DMS 273 treated with DMSO at 0.1 percent for 48 hours (cell line): Measurements from ENCODE around the gene WNT3A.

Experiments used
- DNase-seq: peaks from one replicate; lab custom pipeline; 2025; lab: John Stamatoyannopoulos, UW

The WNT3A gene

DNA sequence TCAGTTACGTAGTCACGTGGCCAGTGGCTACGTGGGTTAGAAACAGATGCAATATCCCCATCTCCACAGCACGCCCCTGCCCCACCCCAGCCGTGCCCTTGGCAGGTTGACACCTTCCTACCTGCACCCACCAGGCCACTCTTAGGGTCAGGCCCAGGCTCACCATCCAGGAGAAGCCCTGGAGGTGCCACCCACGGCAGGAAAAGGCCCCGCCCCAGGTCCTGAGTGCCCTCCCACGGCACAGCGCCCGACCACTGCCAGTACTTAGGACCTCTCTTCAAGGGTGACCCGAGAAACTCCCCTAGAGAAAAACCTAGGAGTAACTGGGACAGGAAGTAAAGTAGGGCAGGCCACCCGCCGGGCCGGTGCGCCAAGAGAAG, 94.8 kb downstream of the WNT3A start:
- DNase-seq, result no peak

DNA sequence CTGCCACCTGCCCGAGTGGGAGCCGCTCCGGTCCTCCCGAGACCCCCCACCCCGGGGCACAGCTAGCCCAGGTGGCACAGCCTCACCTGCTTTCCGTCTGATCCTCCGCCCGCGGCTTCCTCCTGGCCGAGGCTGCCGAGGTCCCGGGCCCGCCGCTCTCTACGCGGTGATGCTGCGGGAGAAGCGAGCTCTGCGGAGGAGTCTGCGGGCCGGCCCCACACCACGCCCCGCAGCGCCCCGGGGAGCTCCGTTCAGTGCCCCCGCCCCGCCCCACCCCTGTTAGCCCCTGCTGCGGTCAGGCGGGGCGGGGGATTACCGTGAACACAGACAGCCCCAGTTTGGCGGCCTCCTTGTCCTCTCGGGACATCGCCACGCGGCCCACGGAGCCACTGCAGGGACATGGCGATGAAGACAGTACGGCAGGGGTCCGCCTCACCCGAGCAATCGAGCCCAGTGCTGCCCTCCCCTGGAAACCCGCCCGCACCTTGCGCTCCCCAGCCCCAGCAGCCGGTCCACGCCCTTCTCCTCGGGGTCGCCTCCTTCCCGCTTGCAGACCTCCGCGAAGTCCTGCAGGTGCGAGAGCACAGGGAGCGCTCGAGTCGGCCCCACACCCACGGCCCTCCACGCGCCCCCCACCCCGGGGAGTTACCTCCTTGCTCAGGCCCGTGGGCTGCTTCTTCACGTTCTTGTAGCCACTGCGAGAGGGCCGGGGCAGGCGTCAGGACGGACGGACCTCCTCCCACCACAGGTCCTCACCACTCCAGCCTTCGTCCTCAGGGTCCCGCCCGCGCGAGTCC, 95.4 kb downstream of the WNT3A start:
- DNase-seq, result no peak

DNA sequence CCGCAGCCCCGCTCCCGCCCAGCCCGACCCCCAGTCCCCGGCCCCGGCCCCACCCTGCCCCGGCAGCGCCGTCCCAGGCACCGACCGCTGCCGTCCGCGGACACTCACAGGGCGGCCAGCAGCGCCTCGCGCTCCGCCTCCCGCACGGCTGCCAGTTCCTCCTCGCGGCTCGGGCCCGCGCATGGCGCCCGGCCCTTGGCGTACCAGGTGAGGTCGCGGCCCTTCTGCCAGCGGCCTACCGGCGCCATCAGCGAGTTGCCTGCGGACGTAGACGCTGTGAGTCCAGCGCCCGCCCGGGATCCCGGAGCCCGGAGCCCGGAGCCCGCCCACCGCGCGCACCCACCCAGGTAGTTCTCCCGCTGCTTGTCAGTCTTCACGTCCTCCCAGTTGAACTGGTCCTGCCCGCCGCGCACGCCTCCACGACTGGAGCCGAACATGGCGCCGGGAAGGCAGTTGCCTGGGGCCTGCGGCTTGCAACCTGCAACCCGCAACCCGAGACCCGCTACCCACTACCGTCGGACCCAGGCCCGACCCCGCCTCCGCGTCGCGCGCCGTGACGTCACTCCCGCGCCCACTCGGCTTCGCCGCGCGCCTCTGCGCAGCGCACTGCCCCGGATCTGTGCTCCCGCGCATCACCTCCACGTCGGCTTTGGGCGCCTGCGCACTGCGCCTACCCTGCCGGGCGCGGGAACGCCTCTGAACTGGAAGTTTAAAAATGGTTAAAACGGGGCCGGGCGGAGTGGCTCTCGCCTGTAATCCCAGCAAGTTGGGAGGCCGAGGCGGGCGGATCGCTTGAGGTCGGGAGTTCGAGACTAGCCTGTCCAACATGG, 96.2 kb downstream of the WNT3A start, which contains the start of gene C1orf35:
C1orf35 (minus strand) TSS at position 535 of the 830 bp plus-strand sequence; CDS start at position 437, 98 bp downstream.
- peak; percentile 70 for DNase-seq

DNA sequence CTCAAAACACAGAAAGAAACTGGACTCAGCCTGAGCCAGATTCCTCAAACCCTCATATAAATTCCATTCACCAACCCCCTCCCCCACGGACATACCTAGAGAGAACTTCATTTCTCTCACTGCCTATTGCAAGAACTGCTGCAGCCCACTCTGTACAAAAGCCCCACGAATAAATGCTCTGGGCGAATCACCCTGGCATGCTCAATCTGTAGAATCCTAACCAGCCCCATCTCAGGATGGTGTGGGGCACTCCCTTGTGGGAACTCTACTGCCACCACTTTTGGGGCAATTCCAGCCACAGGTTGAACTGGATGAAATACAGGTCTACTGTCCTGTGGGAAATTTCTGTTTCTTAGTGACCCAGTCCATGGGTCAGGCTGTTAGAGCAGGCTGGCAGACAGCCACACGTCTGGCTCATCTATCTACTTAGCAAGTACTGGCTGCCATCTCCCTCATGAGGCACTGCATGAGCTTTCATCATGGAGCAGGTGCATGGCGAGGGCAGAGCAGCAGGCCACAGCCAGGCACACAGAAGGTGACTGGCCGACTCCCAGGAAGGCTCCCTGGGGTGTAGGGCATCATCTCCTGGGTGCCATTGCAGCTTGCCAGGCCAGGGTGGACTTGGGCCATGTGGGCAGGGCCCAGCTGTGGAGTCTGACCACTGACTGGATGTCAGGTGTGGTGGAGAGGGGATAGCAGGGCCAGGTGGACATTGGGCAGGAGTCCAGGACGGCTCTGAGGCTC, 97.9 kb downstream of the WNT3A start:
- DNase-seq, result no peak

DNA sequence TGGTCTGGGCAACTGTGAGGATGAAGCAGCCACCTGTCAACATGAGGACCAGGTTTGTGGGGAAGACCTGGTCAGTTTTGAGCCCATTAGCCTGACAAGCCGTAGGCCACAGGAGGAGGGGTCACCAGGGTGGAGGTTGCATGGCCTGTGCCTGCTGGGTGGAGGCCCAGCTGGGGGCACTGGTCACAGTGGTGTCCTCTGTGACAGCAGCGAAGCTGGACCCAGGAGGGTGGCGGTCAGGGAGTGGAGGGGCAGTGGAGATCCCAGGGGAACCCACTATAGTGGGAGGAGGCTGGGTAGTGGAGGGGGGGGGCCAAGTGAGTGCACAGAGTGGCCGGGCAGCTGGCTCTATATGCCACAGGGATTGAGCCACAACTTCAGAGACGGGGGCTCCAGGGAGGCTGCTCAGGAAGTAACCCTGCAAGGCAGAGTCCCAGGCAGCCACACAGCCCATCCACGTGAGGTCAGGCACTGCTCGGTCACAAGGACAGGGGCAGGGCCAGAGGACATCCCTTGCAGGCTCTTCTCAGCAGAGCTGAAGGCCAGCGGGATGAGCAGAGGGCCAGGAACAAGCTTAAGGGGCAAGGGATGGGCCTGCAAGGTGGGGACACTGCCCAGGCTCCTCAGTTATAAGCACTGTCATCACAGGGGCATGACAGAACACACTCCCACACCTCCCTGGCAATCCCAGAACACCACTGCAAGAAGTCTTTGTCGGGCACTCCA, 98.6 kb downstream of the WNT3A start:
- DNase-seq, result no peak

DNA sequence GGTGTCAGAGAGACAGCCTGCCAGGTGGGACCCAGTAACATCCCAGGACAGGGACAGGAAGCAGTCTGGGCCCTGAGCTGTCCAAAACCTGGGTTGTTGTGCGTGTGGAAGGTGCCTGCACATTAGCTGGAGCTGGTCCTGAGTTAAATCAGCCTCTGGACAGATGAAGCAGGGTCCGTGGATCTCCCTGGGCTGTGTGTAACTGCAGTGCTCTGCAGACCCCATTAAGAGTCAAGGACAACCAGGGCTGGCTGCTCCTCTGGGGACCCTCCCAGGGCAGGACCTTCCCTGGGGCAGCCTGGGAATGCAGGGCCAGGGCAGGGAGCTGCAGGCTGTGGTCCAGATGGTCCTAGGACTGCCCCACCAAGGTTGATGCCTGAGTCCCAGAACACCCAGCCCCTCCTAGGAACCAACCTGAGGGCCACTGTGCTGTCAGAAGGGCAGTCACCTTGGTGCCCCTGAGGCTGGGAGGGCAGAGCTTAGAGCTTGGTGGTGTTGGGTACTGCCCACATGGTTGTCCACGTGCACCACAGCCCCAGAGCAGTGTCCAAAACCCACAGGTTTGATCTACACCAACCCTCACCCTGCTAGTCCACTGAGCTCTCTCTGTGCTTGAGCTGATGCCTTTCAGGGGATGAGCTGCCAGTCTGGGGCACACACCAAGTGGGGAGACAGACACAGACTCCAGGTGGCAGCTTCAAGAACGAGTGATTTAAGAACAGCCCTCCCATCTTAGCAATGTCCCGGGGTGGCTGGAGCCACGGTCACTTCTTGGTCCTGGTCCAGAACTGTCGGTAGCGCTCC, 99.4 kb downstream of the WNT3A start:
- DNase-seq, result no peak

DNA sequence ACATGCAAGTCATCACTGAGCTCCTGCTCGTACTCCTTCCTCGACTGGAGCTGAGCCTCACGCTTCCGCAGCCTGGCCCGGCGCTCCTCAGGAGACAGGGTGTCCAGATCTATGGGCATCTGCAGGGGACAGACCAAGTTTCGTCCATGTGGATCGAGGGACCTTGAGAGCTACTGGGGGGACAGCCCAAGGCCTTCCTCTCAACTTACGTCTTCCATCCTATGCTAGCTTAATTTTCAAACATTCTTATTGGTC, 99.9 kb downstream of the WNT3A start:
- no peak for DNase-seq

DNA sequence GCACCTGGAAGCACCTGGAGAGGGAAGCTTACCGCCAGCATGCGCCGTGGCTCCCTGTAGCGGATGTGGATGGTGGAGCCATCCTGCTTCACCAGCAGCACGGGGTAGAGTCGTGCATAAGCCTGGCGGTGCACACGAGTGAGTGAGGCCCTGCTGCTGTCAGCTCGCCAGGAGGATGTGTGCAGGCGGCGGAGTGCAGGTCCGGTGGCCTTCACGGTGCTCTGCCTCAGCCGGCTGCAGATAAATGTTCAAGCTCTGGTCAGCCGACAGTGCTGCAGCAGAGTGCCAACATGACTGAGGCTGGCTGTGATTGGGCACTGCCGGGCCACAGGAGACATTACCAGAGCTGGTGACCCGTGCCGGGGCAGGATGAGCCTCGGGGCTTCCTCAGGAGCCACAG, 100.8 kb downstream of the WNT3A start:
- DNase-seq, result no peak

DNA sequence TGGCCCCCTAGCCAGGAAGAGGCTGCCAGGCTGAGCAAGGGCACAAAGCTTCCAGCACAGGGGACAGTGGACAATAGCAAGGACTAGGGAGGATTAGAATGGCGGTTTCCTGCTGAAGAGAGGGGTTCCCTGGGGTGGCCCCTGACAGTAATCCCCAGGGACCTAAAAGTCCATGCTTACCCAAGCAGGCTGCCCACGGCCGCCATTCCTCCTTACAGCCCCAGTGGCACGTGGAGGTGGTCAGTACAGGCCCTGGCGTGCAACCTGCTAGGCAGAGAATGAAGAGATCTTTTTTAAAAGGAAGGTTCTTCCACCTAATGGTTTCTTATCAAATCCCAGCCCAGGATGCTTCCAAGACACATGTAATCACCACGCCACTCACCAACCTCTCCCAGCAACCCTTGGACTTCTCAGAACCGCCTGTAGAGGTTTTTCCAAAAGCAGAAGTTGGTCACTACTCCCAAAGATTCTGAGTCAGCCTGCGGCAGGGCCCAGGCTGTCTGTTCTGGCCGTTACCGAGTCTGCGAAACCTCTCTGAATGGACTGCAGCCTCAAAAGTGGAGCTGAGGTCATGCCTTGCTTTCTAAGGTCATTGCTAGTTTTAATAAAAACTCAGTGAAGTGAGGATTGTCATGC, 101.4 kb downstream of the WNT3A start:
- no peak for DNase-seq

DNA sequence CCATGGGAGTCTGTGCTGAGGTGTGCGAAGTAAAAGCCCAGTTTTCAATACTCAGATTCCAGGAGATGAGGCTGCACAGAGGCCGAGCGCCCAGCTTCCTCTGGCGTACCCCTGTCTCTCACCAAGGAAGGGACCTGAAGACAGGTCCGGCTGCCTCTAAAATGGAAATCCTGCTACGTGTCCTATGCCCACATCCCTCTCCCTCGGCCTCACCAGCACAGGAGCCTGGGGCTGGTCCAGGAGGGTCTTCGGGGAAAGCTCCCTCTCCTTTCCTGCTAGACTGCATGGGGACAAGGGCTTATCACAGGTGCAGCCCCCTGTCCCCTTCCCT, 101.9 kb downstream of the WNT3A start:
- no peak for DNase-seq

DNA sequence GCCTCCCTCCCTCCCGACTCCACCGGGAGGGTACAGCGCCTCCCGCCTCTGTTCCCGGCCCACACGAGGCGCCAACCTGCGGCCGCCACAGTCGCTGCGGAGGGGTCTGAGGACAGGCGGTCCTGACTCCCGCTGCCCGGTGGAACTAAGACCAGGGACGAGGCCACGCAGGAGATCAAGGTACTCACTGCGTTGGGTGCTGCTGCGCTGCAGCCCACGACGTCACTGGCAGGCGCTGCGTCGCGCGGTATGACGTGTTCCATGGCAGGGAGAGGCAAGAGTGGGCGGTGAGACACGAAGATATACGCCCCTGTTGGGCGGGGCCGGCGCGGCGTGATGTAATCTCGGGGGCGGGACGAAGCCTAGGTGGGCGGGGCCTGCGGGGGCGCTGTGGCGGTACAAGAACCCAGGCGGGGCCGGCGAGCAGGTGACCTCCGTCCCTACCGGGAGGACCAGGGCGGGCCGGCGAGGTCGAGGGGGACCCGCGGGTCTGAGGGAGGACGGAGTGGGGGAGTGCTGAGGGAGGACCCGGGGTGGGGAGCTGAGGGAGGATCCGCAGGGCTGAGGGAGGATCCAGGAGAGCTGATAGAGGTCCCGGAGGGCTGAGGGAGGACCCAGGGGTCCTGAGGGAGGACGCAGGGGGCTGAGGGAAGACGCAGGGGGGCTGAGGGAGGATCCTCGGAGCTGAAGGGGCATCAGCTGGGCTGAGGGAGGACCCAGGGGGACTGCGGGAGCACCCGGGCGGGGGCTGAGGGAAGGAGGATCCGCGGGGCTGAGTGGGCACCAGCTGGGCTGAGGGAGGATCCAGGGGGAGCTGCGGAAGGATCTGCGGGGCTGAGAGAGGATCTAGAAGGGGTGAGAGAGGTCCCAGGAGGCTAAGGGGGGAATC, 102.5 kb downstream of the WNT3A start, which contains the start of gene MRPL55:
MRPL55 (minus strand) TSS at position 227 of the 889 bp plus-strand sequence. CDS start 1,039 bp downstream, outside the sequence.
- peak; percentile 85 for DNase-seq

DNA sequence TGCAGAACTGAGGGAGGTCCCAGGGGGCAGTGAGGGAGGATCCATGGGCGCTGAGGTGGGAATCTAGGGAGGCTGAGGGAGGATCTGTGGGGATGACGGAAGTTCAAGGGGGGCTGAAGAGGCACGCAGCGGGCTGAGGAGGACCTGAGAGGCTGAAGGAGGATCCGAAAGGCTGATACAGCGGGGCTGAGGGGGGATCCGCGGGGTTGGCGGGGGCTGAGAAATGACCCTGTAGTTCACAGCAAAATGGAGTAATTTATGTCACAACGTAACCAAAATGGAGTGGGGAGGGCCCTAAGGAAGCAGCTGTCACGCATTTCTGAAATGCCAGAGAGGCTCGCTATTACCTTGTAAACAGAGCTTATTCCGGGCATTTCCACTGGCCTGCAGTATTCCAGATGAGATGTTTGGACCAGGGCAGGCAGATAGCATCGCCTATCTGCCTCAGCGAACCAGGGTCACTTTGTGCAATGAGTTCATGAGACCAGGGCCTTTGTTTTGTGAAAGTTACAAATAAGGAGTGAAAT, 103.2 kb downstream of the WNT3A start:
- DNase-seq, result no peak

DNA sequence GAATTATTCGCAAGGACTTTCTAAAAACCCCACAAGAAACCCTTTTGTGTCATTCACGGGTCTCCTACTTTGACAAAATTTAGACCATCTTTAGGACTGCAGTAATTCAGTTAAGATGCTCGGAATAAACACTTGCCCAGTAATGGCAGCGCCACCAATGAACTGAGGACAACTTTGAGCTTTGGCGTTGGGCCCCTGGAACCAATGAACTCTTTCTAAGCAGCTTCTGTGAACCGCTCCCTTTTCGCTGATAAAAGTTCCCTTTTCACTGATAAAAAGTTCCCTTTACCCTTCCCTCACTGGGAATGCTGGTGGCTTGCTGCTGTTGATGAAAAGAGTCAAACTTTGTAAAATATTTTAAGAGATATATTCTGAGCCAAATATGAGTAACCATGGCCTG, 103.8 kb downstream of the WNT3A start:
- no peak for DNase-seq
